ENCODE measurements around the gene ATXN8OS.
"Not testable (repeated sequence)": the region's sequence is repeated elsewhere in the genome, so short reads cannot be mapped to it uniquely, and the experiment has no call there.

ATXN8OS gene

DNA sequence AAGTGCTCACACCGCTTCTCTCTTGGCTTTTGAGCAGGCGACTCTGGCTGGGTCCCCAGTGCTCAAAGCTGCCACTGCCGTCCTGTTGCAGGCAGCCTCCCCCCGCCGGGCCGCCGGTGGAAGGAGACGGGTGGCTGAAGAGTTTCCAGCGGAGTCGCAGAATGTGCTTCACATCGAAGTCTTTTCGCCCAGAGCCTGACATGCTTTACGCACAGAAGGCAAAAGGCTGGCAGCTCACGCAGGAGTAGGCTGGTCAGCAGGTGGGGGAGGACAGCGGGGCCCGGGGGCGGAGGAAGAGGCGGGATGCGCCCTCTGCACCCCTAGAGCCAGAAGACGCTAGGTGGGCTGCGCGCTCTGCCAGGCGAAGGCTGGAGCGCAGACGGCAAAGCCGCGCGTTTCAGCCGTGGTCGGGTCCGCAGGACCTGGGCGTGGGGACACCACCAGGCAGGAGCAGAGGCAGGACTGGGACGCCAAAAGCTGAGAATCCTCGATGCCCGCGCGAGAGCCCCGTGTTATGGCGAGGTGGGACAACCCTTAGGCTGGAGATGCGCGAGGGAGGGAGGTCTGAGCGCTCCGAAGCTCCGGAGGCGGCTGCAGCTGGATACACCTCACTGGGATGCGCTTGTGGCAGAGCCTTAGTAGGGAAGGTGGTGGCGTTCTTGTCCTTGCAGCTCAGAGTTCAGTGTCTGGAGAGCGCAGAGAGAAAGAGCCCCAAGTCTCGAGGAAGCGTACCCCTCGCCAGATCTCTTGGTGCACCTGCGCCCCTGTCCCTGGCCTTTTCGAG is at the start of gene ATXN8OS:
Gene ATXN8OS (plus strand): TSS at position 329 of the 784 bp plus-strand sequence.
- no peak for TF ChIP-seq JUND (IDR thresholded peaks at IDR 0.05; ENCODE audit: low read depth)
- DNase-seq (ENCODE audit: low read depth in 1 of 2, low spot score in 1 of 2), result no peak
- in situ Hi-C loops (cut with HindIII; ENCODE audit: low pct_unique_long_range_greater_than_20kb, low sequenced_read_pairs), result no loop called here

DNA sequence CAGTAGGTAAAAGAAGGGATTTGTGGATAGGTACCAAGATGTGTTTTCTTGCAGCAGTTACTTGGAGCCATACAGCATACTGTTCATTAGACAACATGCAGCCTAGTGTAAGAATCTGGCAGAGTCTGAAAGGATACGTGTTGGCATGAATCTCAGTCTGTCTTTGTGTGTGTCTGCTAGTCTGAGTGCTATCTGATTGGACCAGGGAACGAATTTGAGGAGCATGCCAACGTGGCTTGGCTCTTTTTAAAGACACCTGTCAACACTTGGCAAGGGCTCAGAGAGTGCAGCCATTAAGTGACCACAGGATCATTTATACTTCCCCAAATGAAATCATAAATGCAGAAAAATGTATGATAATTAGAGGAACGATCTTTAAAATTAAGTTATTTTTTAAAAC is 27.6 kb upstream of the ATXN8OS start:
- no peak for TF ChIP-seq JUND (IDR thresholded peaks at IDR 0.05; ENCODE audit: low read depth)
- peak; percentile 3 to 87 for DNase-seq (ENCODE audit: low read depth in 1 of 2, low spot score in 1 of 2)
- in situ Hi-C loops (cut with HindIII; ENCODE audit: low pct_unique_long_range_greater_than_20kb, low sequenced_read_pairs), result no loop called here

DNA sequence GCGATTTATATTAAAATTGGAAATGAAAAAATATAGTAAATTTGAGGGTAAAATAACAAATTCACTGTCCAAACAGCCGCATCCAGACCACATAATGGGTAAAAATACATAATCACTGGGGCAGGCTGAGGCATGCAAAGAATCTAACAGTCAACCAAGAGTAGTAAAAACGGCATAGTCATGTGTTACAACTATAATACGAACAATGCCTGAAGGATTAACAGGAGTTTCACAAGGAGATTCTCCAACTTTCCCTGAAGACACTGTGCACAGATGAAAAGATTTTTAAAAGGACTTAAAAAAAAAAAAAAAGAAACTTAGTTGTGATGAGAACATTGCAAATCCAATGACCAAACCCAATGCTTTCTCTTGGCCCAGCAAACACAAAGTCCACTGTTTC is 20.4 kb upstream of the ATXN8OS start:
- TF ChIP-seq JUND (IDR thresholded peaks at IDR 0.05; ENCODE audit: low read depth), result no peak
- in situ Hi-C loops (cut with HindIII; ENCODE audit: low pct_unique_long_range_greater_than_20kb, low sequenced_read_pairs), result no loop called here
- no peak for DNase-seq (ENCODE audit: low read depth in 1 of 2, low spot score in 1 of 2)

DNA sequence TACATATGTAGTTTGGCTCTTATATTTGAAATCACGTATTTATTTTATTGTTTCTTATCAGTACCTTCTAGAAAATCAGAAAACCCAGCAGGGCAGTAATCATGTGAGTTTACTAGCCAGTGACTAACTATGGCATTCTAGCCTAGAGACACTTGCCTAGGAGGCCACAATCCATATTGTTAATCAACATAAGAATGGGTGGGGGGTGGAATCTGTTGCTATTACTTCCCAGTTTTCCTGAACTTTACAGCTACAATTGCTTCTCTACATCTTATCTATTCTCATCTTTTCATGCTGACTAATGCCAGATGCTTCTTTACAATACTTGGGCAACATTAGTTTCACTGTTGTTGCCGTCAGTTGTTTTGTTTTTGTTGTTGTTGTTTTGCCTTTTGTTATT is 18.7 kb upstream of the ATXN8OS start:
- DNase-seq (ENCODE audit: low read depth in 1 of 2, low spot score in 1 of 2), result no peak
- TF ChIP-seq JUND (IDR thresholded peaks at IDR 0.05; ENCODE audit: low read depth), result no peak
- in situ Hi-C loops (cut with HindIII; ENCODE audit: low pct_unique_long_range_greater_than_20kb, low sequenced_read_pairs), result no loop called here

DNA sequence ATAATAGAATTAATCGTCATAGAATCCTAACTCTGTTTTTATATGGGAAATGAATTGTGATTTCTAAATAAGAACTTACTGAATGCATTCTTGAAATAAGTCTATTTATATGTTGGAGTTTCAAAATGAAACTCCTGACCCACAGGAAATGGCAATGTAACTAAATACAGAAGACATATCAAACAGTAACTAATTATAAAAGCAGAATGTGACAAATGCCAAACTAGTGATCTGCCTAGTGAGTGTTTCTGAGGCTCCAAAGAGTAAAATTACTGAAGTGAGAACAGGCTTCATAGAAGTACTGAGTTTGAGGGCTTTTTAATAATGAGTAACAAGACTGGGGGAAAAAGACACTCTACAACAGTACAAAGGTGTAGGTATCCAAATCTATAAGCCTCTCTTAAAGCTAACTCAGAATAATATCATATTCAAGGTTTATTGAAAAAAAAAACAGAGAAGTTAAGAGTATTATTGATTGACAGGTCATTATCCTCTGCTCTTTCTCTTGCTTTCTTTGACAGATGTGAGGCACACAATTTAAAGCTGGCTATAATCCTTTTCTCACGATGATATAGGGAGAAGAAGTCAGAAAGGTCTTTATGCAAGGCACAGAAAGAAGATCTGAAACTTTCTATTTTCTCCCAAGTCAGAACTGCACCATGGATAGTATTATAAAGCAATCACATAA is 17.4 kb upstream of the ATXN8OS start:
- no peak for TF ChIP-seq JUND (IDR thresholded peaks at IDR 0.05; ENCODE audit: low read depth)
- no peak for DNase-seq (ENCODE audit: low read depth in 1 of 2, low spot score in 1 of 2)
- in situ Hi-C loops (cut with HindIII; ENCODE audit: low pct_unique_long_range_greater_than_20kb, low sequenced_read_pairs), result no loop called here

DNA sequence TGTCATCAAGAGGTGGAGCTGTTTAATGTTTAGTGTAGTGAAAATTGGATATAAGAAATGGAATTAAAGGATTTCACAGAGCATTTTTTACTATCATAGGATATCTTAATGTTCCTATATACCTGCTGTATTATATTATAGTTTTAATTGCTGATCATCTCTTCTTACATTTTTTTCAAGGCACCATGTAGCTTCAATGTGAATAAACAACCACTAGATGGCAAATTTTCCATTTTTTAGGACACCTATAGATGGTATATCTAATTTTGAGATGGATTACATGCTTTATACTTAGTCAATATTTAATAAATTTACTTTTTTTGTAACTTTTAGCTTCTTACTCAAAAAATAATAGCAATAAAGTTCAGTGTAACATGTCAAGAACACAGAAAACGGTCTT is 9.0 kb upstream of the ATXN8OS start:
- no peak for TF ChIP-seq JUND (IDR thresholded peaks at IDR 0.05; ENCODE audit: low read depth)
- DNase-seq (ENCODE audit: low read depth in 1 of 2, low spot score in 1 of 2), result peak in 1 of 2 experiments; percentile 29
- in situ Hi-C loops (cut with HindIII; ENCODE audit: low pct_unique_long_range_greater_than_20kb, low sequenced_read_pairs), result no loop called here

DNA sequence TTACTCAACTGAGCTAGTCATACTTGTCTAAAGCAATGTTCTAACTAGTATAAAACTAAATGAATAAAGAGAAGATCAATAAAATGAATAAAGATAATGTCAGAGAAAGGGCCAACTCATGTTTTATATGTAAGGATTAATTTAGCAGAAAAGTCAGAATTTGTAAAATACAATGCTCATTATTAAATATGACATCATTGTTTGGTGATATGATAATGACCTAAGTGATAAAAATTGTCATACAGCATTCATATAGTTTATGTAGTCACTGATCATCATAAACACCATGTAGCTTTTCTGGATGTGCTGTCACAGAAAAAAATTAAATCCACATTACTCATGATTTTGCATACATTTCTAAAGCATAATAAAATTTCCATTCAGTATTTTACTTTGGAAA is 3.1 kb upstream of the ATXN8OS start:
- in situ Hi-C loops (cut with HindIII; ENCODE audit: low pct_unique_long_range_greater_than_20kb, low sequenced_read_pairs), result no loop called here
- no peak for DNase-seq (ENCODE audit: low read depth in 1 of 2, low spot score in 1 of 2)
- TF ChIP-seq JUND (IDR thresholded peaks at IDR 0.05; ENCODE audit: low read depth), result no peak

DNA sequence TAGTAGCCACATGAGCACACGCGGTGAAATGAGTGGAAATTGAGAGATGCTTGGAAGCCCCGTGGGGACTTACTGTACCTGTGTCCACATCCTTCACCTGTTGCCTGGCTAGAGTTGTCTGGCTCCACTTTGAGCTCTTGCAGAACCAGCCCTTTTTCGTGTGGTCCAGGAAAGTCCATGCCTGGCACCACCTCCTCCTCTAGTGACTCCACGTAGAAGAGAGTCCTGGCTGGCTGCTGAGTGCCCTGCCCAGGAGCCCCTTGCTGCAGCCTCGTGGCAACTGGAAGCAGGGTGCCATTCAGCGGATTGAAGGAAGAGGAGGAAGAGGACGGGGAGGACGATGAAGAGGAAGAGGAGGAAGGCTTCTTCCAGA is 515 bp upstream of the ATXN8OS start:
- in situ Hi-C loops (cut with HindIII; ENCODE audit: low pct_unique_long_range_greater_than_20kb, low sequenced_read_pairs), result no loop called here
- TF ChIP-seq JUND (IDR thresholded peaks at IDR 0.05; ENCODE audit: low read depth), result no peak
- DNase-seq (ENCODE audit: low read depth in 1 of 2, low spot score in 1 of 2), result no peak

DNA sequence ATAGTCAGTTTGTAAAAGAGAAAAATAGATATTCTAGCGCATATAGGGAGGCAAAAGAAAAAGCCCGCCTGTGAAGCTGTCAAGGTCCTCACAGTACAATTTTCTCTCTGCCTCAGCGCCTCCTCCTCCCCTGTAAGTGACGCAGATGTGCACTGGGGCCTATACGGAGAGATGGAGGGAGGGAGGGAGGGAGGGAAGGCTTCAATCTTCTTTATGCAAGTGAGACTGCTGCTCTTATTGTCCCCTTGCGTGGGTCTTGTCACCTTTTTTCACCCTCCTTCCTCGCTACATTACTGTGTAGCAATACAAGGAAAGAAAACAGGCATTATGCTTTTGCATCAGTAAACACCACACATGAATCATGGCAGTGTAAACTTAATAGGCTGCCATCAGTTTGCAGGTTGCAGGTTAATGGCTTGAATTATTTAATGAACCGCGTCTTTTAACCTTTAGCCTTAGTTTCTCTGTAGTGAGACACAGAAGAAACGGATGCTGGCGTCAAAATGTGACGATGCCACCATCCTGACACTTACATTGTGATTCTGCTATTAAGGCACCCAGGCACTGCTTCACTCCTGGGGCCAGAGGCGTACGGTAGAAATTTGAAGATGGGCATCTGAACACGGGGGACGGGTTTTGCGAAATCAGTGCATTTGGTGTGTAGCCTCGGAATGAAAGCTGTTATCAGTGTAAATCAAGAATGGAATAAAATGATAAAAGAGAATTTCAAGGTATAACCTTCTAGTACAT is 905 bp downstream of the ATXN8OS start, which contains the start of gene KLHL1:
Gene KLHL1 (minus strand): TSS at position 97 of the 750 bp plus-strand sequence. CDS start 753 bp downstream, outside the sequence.
- no peak for DNase-seq (ENCODE audit: low read depth in 1 of 2, low spot score in 1 of 2)
- TF ChIP-seq JUND (IDR thresholded peaks at IDR 0.05; ENCODE audit: low read depth), result no peak
- in situ Hi-C loops (cut with HindIII; ENCODE audit: low pct_unique_long_range_greater_than_20kb, low sequenced_read_pairs), result no loop called here

DNA sequence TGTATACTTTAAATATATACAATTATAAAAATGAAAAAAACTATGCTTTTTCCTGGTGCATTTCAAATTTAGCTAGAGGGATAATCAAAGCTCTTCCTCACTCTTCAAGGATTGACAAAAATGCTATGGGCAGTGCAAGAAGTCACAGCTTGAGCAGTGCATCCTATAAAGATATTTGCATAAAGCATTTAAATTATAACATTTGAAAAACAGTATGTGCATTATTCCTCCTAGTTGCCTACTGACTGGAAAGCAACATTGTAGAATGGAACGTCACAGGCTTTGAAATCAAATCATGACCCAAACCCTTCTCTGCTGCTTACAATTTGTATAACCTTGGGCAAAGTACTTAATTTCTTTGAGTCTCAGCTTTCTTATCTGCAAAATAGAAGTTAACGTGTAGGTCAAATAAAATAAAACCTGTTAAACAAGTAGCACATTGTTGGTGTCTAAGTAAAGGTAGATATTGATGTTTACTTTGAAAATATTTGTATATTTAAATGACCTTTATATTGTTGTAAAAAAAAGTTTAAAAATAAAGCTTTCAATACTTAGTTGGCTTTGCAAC is 9.8 kb downstream of the ATXN8OS start:
- no peak for DNase-seq (ENCODE audit: low read depth in 1 of 2, low spot score in 1 of 2)
- in situ Hi-C loops (cut with HindIII; ENCODE audit: low pct_unique_long_range_greater_than_20kb, low sequenced_read_pairs), result no loop called here
- no peak for TF ChIP-seq JUND (IDR thresholded peaks at IDR 0.05; ENCODE audit: low read depth)

DNA sequence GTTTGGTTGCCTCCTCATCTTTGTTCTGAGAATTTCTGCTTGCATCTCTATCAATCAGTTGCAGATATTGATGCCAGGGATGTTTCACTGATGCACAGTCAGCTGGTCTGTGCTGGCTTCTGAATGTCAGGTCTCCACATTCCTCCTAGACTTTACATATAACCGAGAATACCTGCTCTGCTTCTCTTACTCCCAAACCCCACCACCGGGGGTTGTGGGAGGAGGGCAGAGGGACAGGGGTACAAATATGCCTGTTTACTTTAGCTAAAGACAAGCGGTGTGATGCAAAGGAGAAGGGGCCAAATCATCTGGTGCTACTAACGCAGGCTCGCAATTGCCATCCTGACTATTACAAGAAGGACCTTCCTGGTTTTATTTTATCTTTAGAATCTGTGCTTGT is 18.1 kb downstream of the ATXN8OS start:
- TF ChIP-seq JUND (IDR thresholded peaks at IDR 0.05; ENCODE audit: low read depth), result no peak
- in situ Hi-C loops (cut with HindIII; ENCODE audit: low pct_unique_long_range_greater_than_20kb, low sequenced_read_pairs), result no loop called here
- DNase-seq (ENCODE audit: low read depth in 1 of 2, low spot score in 1 of 2), result no peak

DNA sequence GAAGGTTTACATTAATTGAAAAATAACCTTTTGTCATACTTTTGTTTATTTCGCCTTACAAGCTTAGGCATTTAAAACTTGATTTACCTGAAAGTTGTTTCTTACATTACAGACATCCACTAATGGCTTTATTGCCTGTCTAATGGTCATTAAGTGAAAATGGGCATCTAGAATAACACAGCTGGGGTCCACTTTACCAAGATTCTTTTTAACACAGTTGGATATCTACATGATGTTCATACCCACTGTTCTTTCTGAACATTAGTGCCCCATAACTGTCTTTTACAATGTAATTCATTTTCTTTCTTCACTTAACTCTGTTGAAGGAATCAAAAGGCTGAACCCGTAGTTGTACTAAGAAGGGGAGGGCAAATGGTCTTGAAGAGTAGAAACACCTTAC is 20.5 kb downstream of the ATXN8OS start:
- in situ Hi-C loops (cut with HindIII; ENCODE audit: low pct_unique_long_range_greater_than_20kb, low sequenced_read_pairs), result no loop called here
- no peak for DNase-seq (ENCODE audit: low read depth in 1 of 2, low spot score in 1 of 2)
- no peak for TF ChIP-seq JUND (IDR thresholded peaks at IDR 0.05; ENCODE audit: low read depth)

DNA sequence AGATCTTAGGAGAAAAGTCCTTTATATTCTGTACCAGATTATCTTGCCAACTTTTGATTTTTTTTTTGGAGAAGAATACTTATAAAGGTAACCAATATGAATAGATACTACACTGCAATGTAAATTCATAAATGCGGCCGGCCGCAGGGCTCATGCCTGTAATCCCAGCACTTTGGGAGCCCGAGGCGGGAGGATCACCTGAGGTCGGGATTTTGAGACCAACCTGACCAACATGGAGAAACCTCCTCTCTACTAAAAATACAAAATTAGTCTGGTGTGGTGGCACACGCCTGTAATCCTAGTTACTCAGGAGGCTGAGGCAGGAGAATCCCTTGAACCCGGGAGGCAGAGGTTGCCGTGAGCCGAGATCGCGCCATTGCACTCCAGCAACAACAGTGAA is 35.0 kb downstream of the ATXN8OS start:
- in situ Hi-C loops (cut with HindIII; ENCODE audit: low pct_unique_long_range_greater_than_20kb, low sequenced_read_pairs); DNase-seq (ENCODE audit: low read depth in 1 of 2, low spot score in 1 of 2): not testable (repeated sequence)

Data from T47D (cell line).